Upper lobe of left lung (tissue), 4 donors: ENCODE measurements around the gene EDN2.

Experiments used
- CTCF ChIP-seq, 6 experiments: fragments of 450-650 bp in 4 of 6; fragments of 200-600 bp in 2 of 6; sonication (generic) in 2 of 6; IDR thresholded peaks; one replicate each; pipeline ENCODE4 v1.5.1; 2016 to 2019; ENCODE audit warnings: antibody characterized with exemption in 6 of 6
- EP300 ChIP-seq, 4 donors: sonication (generic); formaldehyde crosslinking; IDR thresholded peaks; one replicate each; pipeline ENCODE4 v1.5.1; 2017; ENCODE audit warnings: antibody characterized with exemption in 4 of 4, control low read depth in 2 of 4
- POLR2A ChIP-seq, 4 donors: fragments of 450-650 bp; IDR thresholded peaks; one replicate each; pipeline ENCODE4 v1.5.1; 2016 to 2017; ENCODE audit warnings: antibody characterized with exemption in 4 of 4, mild to moderate bottlenecking in 2 of 4
- POLR2AphosphoS5 ChIP-seq, 2 donors: sonication (generic); formaldehyde crosslinking; IDR thresholded peaks; one replicate each; pipeline ENCODE4 v1.5.1; 2017; ENCODE audit warnings: antibody characterized with exemption in 2 of 2

GRCh38 chr1:41448821-41449220, 35.7 kb downstream of the EDN2 start:
- TF ChIP-seq CTCF (IDR thresholded peaks at IDR 0.05) (no peak), POLR2A (IDR thresholded peaks at IDR 0.05) (no peak), POLR2AphosphoS5 (IDR thresholded peaks at IDR 0.05) (no peak), EP300 (IDR thresholded peaks at IDR 0.05) (no peak)
